ENCODE results near the gene H6PD. TPM values are rescaled to one million over a fixed set of nuclear protein-coding genes. Genes with fewer than 3 reads are reported as not detected.
A peak's percentile ranks its signal among the peaks of the same experiment; 100 is the strongest.

H6PD gene
- total RNA-seq, 2 experiments from 2014 or later: 7.5 to 7.8 TPM

DNA sequence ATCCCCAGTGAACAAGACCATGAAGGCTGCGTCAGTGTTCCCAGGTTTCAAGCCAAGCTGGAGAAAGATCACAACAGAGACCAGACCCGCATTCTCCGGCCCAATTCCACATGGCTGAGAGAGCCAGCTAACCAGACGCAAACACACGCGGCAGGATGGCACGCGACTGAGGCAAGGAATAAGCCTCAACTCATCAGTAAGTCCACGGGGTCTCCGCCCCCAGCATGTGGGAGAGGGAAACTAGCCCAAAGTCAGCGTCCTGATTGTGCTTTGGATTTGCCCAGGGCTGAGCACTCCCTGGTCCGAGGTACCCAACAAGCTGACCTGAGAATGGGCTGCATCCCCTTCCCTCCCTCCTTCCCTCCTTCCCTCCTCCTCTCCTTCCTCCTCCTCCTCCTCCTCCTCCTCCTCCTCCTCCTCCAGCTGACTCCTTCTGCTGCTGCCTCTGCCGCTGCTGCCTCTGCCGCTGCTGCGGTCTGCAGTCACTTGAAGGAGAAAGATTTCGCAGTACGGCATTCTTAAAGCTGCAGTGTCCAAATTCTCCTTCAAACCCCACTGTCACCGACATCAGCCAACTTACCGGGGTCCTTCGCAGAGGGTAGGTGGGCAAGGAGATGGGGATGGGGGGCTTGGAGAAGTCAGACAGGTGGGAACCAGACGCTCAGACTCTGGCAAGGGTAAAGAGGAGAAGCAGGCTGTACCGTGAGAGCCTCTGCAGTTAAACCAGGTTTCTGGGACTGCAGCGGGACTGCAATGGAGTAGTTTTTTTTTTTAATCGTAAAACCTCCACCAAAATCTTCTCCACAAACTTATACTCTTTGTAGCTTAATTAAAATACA is 33.0 kb upstream of the H6PD start:
- ChIA-PET CTCF (interaction anchor here (0.7 to 6.7 kb wide), 9 partner anchors 11 to 254 kb away, joined by 3 to 63 read pairs (median 5); partner anchors contain the start of gene H6PD), POLR2A (interaction anchor here (1.1 kb wide), 1 partner anchor 19 kb away, joined by 3 read pairs; no protein-coding TSS in a partner anchor)
- intact Hi-C loops (cut with micrococcal nuclease): no loop called here
- Mint-ChIP-seq H3K27ac (no peak overlapping the region), H3K9me3 (no peaks in the 10 kb centered on the region), H3K36me3 (ENCODE audit: low read depth) (no peaks in the 10 kb centered on the region), H3K27me3 (peaks cover 82% of the 10 kb centered on the region), H3K4me3 (no peak overlapping the region), H3K4me1 (ENCODE audit: low read depth) (peaks cover 45% of the 10 kb centered on the region)
- TF ChIP-seq, protein P1, sequence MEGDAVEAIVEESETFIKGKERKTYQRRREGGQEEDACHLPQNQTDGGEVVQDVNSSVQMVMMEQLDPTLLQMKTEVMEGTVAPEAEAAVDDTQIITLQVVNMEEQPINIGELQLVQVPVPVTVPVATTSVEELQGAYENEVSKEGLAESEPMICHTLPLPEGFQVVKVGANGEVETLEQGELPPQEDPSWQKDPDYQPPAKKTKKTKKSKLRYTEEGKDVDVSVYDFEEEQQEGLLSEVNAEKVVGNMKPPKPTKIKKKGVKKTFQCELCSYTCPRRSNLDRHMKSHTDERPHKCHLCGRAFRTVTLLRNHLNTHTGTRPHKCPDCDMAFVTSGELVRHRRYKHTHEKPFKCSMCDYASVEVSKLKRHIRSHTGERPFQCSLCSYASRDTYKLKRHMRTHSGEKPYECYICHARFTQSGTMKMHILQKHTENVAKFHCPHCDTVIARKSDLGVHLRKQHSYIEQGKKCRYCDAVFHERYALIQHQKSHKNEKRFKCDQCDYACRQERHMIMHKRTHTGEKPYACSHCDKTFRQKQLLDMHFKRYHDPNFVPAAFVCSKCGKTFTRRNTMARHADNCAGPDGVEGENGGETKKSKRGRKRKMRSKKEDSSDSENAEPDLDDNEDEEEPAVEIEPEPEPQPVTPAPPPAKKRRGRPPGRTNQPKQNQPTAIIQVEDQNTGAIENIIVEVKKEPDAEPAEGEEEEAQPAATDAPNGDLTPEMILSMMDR (IDR thresholded peaks at IDR 0.05): no peak
- DNase-seq (peak; percentile 24), ATAC-seq (no peak)

- Mint-ChIP-seq H3K27me3 (peaks cover 81% of the 10 kb centered on the region), H3K9me3 (no peaks in the 10 kb centered on the region), H3K4me1 (ENCODE audit: low read depth) (peaks cover 42% of the 10 kb centered on the region), H3K36me3 (ENCODE audit: low read depth) (no peaks in the 10 kb centered on the region), H3K27ac (no peak overlapping the region), H3K4me3 (no peak overlapping the region)
- ChIA-PET CTCF (interaction anchor here (0.7 to 2.9 kb wide), 3 partner anchors 32 to 211 kb away, joined by 3 to 8 read pairs (median 5); partner anchors contain the start of gene H6PD), POLR2A (no interaction called here)
- ATAC-seq (no peak), DNase-seq (no peak)
- TF ChIP-seq, protein P1 (IDR thresholded peaks at IDR 0.05): no peak
- intact Hi-C loops (cut with micrococcal nuclease): no loop called here
These were observed 32.2 kb upstream of the H6PD start for GRCh38 chr1:9202240-9202870.

DNA sequence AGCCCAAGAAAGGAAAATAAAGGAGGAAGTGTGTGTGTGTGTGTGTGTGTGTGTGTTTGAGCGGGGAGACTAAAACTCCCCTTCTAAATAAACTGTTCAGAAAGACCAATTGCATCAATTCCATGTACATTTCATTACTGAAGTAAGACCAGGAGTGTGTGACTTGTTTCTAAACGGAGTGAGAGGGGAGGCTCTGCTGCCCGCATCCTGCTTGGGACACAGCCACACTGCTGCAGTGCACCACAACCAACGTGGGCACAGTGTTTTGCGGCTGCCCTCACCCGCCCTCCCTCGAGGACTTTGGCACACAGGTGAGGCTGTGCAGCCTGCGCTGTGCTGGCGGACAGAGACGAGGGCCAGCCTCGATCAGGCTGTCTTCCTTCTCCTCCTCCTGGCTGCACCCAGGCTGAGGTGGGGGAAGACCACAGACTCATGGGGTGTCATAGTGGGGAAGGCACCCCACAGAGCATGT is 31.0 kb upstream of the H6PD start:
- Mint-ChIP-seq H3K9me3 (no peaks in the 10 kb centered on the region), H3K27me3 (peaks cover 75% of the 10 kb centered on the region), H3K36me3 (ENCODE audit: low read depth) (no peaks in the 10 kb centered on the region), H3K4me3 (no peak overlapping the region), H3K27ac (no peak overlapping the region), H3K4me1 (ENCODE audit: low read depth) (peaks cover 40% of the 10 kb centered on the region)
- TF ChIP-seq, protein P1 (IDR thresholded peaks at IDR 0.05): no peak
- intact Hi-C loops (cut with micrococcal nuclease): no loop called here
- CTCF ChIA-PET: no interaction called here
- ATAC-seq (peak; percentile 44), DNase-seq (peak; percentile 63)
- POLR2A ChIA-PET: no interaction called here

- H3K4me3 Mint-ChIP-seq: no peak overlapping the region
- peaks cover 70% of the 10 kb centered on the region for H3K27me3 Mint-ChIP-seq
- intact Hi-C loops (cut with micrococcal nuclease): no loop called here
These were observed 30.3 kb upstream of the H6PD start for GRCh38 chr1:9204156-9204720.

More at GRCh38 chr1:9204156-9204720, 30.3 kb upstream of the H6PD start:
- Mint-ChIP-seq H3K9me3 (no peaks in the 10 kb centered on the region), H3K36me3 (ENCODE audit: low read depth) (no peaks in the 10 kb centered on the region), H3K4me1 (ENCODE audit: low read depth) (peaks cover 36% of the 10 kb centered on the region), H3K27ac (no peak overlapping the region)
- ChIA-PET CTCF (no interaction called here), POLR2A (no interaction called here)
- ATAC-seq (no peak), DNase-seq (no peak)
- TF ChIP-seq, protein P1 (IDR thresholded peaks at IDR 0.05): no peak
